Subcutaneous abdominal adipose tissue (tissue), 5 donors: ENCODE measurements around the gene KCNE1.
"Not testable (repeated sequence)": the region's sequence is repeated elsewhere in the genome, so short reads cannot be mapped to it uniquely, and the experiment has no call there.

Source experiments
- H3K27ac ChIP-seq: one replicate; pipeline ENCODE4 v1.7.0; 2013; ENCODE audit warnings: low read depth, mild to moderate bottlenecking, inconsistent platforms, low read length, moderate library complexity
- H3K27me3 ChIP-seq, 5 donors: one replicate each; pipeline ENCODE4 v1.7.0; 2013; ENCODE audit warnings: low read length in 5 of 5, inconsistent platforms in 1 of 5; ENCODE audit not compliant: control insufficient read depth in 5 of 5, insufficient read depth in 4 of 5
- H3K36me3 ChIP-seq, 5 donors: one replicate each; pipeline ENCODE4 v1.7.0; 2013; ENCODE audit warnings: low read length in 5 of 5; ENCODE audit not compliant: control insufficient read depth in 5 of 5, insufficient read depth in 5 of 5
- H3K4me1 ChIP-seq, 5 donors: one replicate each; pipeline ENCODE4 v1.7.0; 2013; ENCODE audit warnings: low read length in 5 of 5, mild to moderate bottlenecking in 3 of 5, moderate library complexity in 1 of 5; ENCODE audit not compliant: control insufficient read depth in 5 of 5, insufficient read depth in 5 of 5
- H3K4me3 ChIP-seq, 5 donors: one replicate each; pipeline ENCODE4 v1.7.0; 2013; ENCODE audit warnings: low read length in 5 of 5, low read depth in 1 of 5
- H3K9ac ChIP-seq, 5 donors: one replicate each; pipeline ENCODE4 v1.7.0; 2013; ENCODE audit warnings: low read length in 5 of 5, mild to moderate bottlenecking in 4 of 5, moderate library complexity in 3 of 5
- H3K9me3 ChIP-seq, 5 donors: one replicate each; pipeline ENCODE4 v1.7.0; 2013; ENCODE audit warnings: low read length in 5 of 5; ENCODE audit not compliant: control insufficient read depth in 5 of 5
- donor health status: healthy.
- donor health status: healthy.
- donor health status: healthy.
- donor health status: healthy.
- donor health status: healthy.

KCNE1 gene

DNA sequence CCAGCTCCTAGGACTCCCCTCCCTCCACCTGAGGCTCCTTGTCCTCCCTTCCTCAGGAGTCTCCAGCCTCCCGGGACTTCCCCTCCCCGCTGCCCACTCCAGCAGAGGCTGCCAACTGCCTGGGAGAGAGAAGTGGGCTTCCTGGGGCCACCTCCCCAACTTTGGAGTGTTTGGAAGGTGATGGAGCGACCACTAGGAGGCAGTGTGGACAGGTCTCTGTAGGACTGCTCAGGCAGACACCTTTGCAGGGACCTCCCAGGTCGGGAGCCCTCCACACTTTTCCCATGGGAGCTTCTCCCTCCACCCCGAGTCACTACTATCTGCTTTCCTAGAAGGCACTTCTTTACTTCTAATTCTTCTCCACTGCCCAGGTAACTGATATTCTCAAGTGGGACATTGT, 107.3 kb downstream of the KCNE1 start:
- H3K27ac ChIP-seq, H3K9me3 ChIP-seq, H3K9ac ChIP-seq, H3K4me3 ChIP-seq, H3K36me3 ChIP-seq, H3K27me3 ChIP-seq, H3K4me1 ChIP-seq: not testable (repeated sequence)

DNA sequence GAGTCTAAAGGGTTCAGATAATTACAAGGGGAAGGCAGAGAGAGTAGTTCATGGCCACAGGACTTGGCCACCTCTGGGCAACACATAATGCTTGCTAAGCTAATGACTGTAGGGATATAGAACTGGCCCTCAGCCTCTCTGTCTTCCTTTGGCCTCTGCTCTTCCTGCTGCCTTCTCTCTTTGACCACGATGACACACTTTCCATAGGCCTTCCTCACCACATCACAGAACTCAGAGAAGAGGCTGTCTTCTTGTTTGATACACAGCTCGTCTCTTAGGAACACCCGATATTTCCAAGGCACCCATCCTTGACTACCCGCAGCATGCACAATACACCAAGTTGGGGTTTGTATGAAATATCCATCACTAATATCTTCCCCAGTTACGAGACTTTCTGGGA, 111.5 kb downstream of the KCNE1 start:
- not testable (repeated sequence) for H3K27ac ChIP-seq, H3K4me1 ChIP-seq, H3K9me3 ChIP-seq, H3K4me3 ChIP-seq, H3K9ac ChIP-seq, H3K27me3 ChIP-seq, H3K36me3 ChIP-seq
